ENCODE measurements around the gene TMEM255B.
"Not testable (repeated sequence)": the region's sequence is repeated elsewhere in the genome, so short reads cannot be mapped to it uniquely, and the experiment has no call there.

TMEM255B gene

DNA sequence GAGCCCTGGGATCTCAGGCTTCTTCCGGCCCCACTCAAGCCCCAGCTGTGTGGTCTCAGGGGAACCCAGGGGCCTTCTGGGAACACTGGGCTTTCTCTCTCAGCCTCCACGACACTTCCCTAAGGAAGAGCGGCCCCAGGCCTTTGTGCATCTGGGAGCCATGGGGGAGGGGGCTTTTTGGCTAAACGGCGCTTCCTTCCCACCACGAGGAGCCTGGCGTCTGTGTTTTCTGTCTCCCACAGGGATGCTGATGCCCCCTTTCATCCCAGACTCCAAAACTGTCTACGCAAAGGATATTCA is 24.2 kb upstream of the TMEM255B start:
- DNase-seq (ENCODE audit: low spot score), result no peak

DNA sequence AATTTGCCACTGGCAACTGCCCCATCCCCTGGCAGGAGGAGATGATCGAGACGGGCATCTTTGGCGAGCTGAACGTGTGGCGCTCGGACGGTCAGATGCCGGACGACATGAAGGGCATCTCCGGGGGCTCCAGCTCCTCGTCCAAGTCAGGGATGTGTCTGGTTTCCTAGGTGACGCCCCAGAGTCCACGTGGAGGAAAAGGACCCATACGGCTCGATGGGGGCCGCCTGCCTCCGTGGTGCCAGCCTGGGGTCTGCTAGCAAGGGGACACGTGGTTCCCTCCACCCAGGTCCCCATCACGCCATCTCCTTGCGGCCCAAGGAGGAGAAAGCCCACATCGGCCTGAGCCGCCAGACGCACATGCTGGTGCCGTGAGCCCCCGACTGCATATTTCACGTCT is 23.8 kb upstream of the TMEM255B start:
- no peak for DNase-seq (ENCODE audit: low spot score)

DNA sequence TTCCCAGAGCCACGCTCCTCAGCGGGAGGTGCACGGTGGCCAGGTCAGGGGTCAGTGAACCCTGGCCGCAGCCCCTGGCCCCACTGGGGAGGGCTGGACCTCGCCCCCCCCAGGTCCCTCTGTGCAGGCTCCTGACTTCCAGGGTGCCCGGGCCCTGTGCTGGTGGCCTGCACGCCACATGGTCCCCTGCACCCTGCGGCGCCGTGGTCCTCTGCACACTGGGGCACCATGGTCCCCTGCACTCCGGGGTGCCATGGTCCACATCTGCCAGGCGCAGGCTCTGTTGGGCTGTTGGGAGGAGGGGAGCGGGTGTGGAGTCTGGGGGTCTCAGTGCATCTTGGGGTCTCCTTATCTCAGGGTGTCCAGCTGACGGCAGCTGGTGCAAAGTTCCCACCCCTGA is 23.3 kb upstream of the TMEM255B start:
- no peak for DNase-seq (ENCODE audit: low spot score)

DNA sequence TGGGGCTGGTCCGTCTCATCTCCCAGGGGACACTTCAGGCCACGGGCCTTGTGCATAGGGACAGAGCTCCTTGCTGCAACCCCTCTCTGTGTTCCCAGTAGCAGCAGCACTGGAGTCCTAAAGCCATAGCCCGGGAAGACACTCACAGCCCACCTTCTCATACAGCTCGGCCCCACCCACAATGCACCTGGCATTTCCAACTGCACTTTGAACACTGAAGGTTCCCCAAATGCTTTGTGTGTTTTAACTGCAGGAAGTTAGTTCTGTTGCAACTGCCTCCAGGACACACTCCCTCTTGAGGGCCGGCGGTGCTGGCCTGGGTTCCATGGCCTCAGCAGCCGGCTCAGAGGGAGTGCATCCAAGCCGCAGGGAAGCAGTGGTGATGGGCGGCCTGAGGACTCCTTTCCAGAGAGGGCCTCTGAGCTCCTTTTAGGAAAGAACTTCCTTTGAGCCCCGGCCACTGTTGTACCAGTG is 22.7 kb upstream of the TMEM255B start:
- DNase-seq (ENCODE audit: low spot score), result no peak

DNA sequence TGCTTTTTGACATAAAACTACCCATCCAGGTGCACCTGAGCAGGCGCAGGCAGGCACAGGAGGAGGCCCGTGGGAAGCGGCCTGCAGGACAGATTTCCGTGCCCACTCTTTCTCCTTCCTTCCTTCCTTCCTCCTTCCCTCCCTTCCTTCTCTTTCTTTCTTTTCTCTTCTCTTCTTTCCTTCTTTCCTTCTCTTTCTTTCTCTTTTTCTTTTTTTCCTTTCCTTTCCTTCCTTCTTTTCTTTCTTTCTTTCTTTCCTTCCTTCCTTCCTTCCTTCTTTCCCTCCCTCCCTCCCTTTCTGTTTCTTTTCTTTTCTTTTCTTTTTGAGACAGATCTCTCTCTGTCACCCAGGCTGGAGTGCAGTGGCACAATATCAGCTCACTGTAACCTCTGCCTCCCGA is 21.2 kb upstream of the TMEM255B start:
- no peak for DNase-seq (ENCODE audit: low spot score)

DNA sequence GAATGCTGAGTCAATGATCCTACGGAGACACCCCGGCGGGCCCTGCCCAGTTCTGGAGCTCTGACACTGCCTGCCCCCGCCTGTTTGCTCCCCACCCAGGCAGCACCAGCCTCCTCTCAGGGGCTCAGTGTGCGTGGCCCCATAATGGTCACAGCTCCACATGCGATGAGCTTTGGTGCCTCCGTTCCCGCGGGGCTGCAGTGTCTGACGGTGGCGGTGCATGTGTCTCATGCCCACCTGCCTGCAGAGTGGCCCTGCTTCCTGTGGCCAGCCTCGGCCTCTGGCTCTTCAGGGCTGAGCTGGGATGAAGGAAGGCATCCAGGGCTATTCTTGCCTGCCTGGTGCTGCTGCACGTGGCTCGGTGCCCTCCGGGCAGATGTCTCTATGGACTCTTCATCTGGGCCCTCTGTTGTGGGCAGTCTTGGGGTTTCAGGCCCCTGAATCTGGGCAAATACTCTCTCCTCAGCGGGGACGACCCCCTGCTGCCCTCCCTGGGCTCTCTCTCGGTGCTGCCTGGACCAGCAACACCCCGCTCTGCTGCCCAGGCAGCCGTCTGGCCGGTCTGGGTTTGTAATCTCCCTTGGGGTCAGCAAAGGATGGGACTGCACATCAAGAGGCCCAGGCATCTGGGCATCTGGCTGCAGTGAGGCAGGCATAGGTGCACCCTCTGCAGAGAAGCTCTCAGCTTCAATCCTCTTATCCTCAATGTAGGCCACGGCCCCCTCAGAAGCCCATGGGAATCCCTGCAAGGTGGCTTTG is 19.3 kb upstream of the TMEM255B start:
- DNase-seq (ENCODE audit: low spot score), result no peak

DNA sequence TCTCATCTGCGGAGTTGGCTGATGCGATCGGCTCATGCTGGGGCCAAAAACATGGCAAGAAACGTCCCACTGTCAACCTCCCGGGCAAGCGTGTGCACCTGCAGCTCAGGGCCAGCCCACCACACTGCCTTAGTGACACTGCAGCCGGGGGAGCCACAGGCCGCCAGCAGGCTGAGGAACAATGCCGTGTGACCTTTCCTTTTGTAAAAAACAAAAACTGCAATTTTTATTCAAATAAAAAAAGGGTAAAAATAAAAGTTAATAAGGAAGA is 18.8 kb upstream of the TMEM255B start:
- DNase-seq (ENCODE audit: low spot score), result no peak

DNA sequence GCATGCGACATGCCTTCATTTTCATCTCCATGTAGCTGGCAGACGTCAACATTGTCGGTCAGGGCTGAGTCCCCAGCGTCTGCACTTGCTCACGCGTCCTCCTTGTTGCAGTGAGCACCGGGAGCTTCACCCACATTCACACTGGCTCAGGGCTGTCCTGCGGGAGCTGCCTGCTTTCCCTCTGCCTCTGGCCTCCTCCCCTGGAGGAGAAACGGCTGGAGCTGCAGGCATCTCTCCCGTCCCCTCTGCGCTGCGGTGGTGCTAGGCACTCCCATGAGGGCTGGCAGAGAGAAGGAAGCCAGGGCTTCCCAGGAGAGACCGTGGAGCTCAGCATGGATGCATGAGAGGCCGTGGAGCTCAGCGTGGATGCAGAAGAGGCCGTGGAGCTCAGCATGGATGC is 18.4 kb upstream of the TMEM255B start:
- no peak for DNase-seq (ENCODE audit: low spot score)

DNA sequence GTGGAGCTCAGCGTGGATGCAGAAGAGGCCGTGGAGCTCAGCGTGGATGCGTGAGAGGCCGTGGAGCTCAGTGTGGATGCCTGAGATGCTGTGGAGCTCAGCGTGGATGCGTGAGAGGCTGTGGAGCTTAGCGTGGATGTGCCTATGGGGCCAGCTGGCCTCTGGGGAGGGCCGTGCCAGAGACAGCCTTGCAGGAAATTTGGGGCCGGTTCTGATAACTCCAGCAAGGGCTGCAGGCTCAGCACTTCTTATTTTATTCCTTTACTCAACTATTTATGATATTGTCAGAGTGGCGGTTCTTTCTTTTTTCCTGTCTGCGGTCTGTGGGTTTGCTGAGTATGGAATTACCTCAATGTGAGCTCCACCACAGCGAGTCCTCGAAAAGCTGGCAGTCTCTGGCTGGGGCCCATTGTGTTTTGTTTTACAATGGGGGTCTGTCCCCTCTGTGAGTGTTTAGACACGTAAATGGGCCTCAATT is 17.8 kb upstream of the TMEM255B start:
- DNase-seq (ENCODE audit: low spot score), result no peak

DNA sequence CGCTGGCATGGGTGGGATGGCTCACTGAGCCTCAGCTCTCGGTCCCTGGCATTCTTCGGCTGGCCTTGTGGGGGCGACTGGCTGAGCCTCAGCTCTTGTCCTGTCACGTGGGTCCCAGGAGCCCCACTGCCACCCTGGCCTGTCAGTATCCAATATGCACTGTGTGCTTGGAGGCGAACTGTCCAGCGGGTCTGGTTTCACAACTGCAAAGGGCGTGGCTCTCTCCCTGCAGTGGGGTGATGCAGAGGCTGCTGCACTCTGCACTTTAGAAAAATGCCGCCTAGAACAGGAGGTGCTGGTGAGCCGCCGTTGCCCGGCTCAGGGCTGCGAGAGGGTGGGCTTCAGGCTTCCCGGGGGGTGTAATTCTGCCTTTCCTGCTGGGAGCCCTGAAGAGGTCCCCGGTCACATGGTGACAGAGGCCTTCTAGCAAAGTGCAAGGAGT is 17.0 kb upstream of the TMEM255B start:
- no peak for DNase-seq (ENCODE audit: low spot score)

DNA sequence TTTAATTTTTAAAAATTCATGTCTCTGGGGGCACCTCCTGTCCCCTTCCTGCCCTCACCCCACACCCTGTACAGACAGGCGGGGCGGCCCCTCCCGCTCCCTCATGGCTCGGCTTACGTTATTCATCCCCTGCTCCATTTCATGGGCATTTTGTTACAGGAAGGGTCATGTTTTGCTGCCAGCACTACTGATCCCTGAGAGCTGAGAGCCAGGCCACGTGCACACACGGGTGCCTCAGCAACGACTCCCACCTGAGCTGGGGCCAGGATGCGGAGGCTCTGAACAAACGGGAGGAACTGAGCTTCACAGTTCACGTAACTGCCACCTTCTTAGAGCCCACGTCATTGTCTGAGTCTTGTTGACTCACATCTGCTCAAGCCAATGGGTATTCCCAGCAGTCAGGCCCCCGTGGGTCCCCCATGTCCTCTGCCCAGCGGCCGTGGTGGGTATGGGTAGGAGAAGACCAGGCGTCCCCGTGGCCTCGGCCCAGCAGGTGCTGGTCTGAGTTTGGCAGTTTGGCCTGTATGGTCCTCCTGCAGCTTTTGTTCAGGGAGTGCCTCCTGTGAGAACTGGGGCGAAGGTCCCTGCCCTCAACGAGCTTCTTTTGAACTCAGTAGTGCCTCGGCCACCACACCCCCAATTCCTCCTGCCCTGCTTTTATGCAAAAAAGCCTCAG is 16.4 kb upstream of the TMEM255B start:
- no peak for DNase-seq (ENCODE audit: low spot score)

DNA sequence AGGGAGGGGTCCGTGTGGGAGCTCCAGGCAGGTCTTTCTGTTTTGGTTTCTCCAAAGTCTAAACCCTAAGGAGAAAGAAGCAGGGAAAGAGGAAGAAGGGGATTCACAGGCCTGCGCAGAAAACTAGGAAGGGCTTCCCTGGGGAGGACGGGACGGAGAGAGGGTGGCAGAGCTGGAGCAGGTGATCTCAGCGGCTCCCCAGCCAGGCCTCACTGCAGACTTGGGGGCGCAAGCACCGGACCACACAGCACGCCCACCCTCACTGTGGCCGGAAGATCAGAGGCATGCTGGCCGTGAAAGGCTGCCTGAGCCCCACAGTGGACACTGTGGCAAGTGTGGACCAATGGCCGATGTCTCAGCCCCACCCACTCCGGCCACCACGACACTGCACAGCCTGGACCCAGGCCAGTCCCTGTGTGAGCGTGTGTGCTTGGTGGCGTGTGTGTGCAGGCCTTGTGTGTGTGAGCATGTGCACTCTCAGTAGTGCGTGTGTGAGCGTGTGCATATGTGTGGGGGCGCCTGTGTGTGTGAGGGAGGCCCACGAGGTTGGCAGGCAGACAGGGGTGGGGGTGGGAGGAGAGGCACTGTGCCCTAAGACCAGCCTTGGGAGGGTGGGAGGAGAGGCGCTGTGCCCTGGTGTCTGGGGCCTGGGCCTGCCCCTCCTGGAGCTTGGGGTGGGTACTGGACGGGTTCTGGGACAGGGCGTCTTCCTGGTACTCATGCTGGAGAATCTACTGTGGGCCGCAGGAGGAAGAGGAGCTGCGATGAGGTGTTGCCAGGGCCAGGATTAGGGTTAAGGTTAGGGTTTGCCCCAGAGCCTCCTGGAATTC is 15.4 kb upstream of the TMEM255B start:
- no peak for DNase-seq (ENCODE audit: low spot score)

DNA sequence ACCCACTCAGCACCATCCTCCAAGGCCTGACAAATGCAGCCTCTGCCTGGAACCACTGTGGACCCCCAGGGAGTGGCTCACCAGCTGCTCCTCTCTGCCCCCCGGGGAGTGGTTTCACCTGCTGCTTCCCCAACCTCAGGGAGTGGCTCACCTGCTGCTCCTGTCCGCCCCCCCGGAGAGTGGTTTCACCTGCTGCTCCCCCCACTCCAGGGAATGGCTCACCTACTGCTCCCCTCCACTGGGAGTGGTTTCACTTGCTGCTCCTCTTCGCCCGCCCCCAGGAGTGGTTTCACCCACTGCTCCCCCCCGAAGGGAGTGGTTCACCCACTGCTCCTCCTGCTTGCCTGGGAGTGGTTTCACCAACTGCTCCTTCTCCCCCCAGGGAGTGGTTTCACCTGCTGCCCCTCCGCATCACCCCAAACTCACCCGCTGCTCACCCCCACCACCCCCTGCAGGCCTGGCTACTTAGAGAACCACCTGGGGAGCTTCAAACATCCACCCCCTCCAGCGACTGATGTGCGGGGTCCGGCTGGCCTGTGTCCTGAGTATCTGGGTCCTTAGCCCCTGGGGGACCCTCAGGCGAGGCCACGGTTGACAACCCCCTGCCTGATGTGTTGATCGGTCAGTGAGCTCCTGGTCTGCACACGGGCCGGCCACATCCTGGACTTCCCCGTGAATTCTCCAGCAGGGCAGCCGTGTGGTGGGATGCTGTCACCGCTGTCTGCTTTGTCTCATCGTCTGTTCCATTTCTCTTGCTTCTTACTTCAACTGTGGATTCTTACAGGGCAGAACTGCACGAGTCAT is 14.6 kb upstream of the TMEM255B start:
- DNase-seq (ENCODE audit: low spot score), result no peak

DNA sequence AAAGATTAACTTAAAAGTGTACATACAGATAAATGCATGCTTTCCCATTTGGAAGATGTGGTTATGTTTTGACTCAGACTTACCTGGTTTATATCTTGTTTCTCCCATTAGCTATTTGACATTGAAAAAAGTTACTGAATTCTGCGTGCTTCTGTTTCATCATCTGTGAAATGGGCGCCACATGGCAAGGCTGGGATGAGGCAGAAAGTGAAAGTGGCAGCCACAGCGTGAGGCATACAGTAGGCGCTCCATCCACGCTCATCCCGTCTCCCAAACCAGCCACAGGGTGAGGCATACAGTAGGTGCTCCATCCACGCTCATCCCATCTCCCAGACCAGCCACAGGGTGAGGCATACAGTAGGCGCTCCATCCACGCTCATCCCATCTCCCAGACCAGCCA is 14.0 kb upstream of the TMEM255B start:
- no peak for DNase-seq (ENCODE audit: low spot score)

DNA sequence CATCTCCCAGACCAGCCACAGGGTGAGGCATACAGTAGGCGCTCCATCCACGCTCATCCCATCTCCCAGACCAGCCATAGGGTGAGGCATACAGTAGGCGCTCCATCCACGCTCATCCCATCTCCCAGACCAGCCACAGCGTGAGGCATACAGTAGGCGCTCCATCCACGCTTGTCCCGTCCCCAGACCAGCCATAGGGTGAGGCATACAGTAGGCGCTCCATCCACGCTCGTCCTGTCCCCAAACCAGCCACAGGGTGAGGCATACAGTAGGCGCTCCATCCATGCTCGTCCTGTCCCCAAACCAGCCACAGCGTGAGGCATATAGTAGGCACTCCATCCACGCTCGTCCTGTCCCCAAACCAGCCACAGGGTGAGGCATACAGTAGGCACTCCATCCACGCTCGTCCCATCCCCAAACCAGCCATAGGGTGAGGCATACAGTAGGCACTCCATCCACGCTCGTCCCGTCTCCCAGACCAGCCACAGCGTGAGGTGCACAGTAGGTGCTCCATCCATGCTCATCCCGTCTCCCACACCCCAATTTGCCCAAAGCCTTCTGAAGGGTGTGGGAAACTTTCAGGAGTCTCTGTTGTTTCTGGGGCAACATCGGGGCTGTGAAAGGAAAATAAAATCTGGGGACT is 13.4 kb upstream of the TMEM255B start:
- not testable (repeated sequence) for DNase-seq (ENCODE audit: low spot score)

DNA sequence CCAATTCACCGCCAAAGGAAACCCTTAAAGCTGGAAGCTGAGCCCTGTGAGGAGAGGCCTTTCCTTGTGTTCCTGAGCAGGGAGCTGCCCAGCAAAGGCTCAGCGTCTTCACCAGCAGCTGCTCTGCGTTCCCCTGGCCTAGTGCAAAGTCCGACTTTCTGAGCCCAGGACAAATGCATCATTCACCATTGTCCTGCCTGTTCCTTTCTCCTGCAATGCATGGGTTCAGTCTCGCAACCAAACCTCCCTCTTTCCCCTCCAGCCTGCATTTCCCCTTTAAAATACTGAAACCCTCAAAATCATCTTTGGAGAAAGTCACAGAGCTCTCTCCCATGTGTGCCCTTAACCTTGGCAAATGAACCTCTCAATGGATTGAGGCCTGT is 12.9 kb upstream of the TMEM255B start:
- DNase-seq (ENCODE audit: low spot score), result no peak

DNA sequence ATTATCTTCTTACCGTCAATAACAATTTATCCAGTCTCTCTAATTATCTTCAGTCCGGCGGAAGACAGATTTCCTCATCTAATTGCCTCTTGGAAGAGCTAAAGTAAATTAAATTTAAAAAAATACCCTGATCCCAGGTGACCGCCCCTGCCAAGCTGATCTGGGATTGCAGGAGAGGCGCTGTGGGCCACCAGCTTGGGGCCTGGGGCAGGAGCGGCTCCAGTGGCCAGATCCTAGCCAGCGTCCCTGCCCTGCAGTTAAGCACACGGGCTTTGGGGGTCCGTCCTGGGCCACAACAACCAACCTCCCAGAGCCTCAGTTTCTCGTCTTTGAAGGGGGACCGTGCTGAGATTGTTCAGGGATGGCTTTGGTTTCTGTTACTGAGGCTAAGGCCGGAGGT is 12.4 kb upstream of the TMEM255B start:
- DNase-seq (ENCODE audit: low spot score), result no peak

DNA sequence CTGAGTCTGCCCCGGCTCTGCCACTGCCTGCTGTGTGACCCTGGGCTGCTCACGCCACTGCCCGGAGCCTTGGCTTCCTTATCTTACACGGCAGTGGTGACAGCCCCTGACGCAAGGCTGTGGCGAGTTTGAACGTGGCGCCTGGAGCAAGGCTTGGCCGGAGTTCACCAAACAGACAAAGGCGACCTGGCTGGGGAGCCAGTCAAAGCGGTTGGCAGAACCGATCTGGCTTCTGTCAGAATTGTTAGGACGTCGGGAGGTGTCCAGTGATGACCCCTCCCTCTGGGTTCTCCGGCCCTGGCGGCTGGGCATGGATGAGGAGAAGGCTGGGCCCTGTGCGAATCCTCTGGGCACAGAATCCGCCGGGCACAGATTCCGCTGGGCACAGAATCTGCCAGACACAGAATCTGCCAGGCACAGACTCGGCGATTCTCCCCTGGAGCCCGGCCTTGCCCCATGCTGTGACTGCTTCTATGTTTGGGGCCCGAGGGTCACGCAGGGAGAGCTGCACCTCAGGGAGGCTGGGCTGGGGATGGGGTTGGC is 11.7 kb upstream of the TMEM255B start:
- DNase-seq (ENCODE audit: low spot score), result no peak

DNA sequence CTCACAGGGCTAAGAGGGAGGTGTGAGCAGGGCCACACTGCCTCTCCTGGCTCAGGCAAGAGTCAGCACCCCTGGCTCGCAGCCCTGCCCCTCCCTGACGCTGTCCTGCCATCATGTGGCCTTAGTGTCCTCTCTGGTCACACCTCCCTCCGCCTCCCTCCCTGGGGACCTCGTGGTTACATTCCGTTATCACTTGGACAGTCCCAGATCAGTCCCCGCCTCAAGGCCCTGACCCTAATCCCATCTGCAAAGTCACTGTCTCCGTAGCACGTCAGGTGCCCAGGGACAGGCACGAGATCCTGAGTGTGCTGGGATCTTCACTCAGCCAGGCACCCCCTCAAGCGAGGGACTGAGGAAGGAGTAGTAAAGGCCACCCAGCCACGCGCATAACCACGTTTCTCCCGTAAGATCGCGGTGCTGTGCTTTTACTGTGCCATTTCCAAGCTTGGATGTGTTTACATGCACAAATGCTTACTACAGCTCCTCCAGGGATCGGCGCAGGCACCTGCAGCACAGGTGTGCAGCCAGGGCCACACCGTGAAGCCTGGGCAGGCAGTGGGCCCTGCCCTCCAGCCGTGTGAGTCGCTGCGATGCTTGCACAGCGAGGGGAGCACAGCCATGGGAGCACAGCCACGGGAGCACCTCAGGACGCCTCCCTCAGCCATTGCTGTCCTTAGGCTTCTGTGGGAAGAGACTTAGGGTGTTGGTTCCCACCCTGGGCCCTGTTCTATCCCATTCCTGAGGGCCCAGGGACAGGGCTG is 10.7 kb upstream of the TMEM255B start:
- DNase-seq (ENCODE audit: low spot score), result no peak

DNA sequence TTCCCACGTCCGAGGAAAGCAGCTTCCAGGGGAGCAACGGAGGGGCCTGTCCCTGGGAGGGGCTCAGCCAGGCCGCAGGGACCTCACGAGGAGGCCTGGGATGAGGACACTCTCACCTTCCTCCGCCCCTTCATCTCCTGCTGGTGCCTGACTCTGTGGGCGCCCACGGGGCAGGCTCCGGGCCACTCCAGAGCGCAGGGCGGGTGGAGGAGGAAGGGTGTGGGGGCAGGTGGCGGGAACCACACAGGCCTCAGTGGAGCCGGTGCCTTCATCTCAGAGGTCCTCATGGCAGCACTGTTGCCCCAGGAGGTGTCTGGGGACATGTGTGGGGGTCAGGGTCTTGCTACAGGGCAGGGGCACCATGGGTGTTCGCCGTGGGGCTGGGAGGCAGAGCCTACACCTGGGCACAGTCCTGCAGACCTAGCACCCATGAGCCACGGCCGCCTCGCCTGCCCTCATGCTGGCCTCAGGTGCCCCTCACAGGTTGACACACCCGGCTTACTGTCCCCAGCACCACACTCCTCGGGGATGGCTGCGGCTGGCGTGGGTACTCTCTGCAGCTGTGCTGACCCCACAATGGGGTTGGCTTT is 10.1 kb upstream of the TMEM255B start:
- no peak for DNase-seq (ENCODE audit: low spot score)
